Skin of body (tissue), 2 donors: ENCODE data around the gene SSPN. TPM values are rescaled to one million over a fixed set of nuclear protein-coding genes. Genes with fewer than 3 reads are reported as not detected.
A peak's percentile ranks its signal among the peaks of the same experiment; 100 is the strongest.

Experiments
- DNase-seq: peaks from one replicate; lab custom pipeline; 2025; lab: John Stamatoyannopoulos, UW
- total RNA-seq: library from RNA; depleted of rRNA; stranded (reverse); fragments of >200 nt; gene quantifications from one replicate; pipeline ENCODE4 v1.2.3, GENCODE V29; 2014

SSPN gene
- total RNA-seq, 1 donor from 2014 or later, result 30.6 TPM

- no peak for DNase-seq
Observed at GRCh38 chr12:26255893-26256645, 60.7 kb downstream of the SSPN start.

DNA sequence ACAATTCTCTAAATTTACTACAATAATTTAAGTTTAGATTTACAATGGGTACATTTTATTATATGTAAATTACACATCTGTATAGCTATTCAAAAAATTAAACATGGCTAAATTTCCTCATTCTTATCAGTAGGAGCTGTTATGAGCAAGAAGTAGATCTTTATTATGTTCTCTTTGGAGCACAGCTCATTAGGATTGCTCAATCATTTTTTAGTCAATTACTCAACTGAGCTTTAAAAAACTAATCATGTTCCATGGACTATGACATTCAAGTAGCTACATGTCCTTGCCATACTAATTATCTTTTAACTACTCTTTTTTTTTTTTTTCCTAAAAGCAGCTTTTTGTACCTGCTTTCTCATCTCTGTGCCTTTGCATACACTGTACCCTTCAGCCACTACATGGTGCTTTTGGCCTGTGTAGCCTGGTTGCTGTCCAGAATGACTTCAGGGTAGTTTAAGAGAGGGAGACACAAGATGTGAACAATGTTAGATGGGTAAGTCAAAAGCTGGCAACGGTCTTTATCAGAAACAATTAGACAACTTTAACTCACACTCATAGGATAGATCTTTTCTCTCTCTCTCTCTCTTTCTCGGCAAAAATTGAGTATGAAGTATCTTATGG lies 69.0 kb downstream of the SSPN start:
- DNase-seq, result no peak

DNA sequence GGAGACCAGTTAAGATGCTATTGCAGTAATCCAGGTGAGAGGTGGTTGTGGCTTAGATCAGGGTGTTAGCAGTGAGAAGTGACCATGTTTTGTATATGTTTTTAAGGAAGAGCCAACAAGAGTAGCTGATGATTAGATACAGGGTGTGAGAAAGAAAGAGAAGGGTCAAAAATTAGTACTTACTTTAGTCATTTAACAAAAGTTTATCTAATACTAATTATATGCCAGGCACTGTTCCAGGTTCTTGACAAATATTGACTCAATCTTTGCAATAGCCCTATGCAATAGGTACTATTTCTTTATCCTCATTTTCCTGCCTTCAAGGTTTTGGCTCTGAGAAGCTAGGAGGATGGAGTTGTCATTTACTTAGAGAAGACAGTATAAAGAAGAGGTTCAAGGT lies 70.2 kb downstream of the SSPN start:
- no peak for DNase-seq

- DNase-seq, result no peak
Observed at GRCh38 chr12:26266881-26267280, 71.5 kb downstream of the SSPN start.

DNA sequence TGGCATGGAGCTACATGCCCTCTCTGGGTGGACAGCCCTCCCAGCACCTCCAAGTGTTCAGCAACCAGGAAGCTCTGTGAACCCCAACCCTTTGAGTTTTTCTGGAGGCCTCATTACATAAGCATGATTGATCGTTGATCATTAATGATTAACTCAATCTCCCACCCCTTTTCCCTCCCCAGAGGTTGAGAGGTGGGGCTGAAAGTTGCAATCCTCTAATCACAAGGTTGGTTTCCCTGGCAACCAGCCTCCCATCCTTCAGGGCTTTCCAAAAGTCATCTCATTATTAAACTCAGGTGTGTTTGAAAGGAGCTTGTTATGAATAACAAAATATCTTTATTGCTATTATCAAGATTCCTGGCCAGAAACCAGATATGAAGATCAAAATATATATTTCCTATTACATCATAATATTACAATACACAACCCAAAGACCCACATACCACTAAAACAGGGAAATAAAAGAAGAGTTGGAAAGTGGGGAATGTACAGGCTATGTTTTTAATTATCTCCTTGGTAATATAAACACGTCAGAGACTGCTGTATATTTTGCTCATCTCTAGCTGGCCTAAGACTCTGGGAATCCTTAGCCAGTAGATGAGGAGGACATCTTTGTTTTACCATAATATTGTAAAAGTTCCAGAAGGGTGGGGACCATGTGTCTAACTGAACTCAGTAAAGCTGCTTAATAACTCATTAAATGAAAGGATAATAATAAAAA lies 73.6 kb downstream of the SSPN start:
- DNase-seq, result peak; percentile 74

GRCh38 chr12:26269562-26270284 lies 74.3 kb downstream of the SSPN start:
- DNase-seq, result peak; percentile 49

DNA sequence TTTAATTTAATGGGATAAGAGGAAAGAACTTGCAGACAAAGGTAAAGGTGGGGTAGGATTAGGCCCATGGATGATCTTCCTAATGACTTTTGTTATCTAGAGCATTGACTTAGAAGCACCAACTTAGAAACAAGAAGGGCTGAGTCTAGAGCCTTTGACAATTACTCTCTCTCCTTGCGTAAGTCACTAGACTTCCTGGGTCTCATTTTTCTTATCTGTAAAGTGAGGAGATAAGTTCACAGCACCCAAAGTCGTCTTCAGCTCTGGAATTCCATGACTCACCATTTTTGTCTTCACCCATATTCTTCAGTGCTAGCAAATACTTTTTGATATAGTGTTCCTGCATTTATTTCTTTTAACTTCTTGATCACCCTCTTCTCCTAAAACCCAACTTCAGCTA lies 75.7 kb downstream of the SSPN start:
- no peak for DNase-seq

GRCh38 chr12:26271889-26272492 lies 76.6 kb downstream of the SSPN start:
- DNase-seq, result peak; percentile 87

DNA sequence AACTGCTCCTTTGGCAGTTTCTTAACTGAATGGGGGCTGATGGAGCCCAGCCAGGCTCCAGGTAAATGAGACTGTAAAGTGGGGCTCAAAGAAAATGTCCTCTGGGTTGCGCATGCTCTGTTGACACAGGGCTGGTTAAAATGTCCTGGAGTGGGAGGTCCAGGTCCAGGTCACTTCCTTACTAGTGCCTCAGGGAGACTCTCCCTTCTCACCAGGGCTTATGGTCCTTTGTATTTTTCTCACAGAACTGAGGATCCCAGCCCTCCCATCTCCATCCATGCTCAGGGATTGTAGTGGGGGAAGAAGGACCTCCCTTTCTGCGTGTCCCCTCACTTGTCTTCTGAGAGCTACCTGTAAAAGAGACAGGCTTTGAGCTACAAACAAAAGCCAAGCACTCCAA lies 77.5 kb downstream of the SSPN start:
- DNase-seq, result no peak

DNA sequence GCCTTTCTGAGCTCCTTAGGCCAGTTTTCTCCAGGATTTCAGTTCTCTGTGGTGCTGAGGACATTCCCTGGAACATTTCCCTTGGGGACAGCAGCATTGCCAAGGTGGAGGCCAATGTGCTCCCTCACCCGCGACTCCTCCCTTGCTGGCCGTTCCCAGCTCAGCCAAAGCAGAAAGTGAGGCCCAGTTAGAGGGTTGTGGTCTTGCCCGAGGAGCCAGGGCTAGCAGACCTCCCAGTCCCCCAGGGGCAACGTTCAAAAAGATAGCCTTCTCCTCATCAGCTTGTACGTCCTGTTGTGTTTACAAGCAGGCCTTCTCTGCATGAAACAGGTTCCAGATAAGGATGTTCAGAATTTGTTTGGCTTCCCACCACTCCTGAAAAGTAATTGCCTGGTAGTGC lies 78.4 kb downstream of the SSPN start:
- no peak for DNase-seq

DNA sequence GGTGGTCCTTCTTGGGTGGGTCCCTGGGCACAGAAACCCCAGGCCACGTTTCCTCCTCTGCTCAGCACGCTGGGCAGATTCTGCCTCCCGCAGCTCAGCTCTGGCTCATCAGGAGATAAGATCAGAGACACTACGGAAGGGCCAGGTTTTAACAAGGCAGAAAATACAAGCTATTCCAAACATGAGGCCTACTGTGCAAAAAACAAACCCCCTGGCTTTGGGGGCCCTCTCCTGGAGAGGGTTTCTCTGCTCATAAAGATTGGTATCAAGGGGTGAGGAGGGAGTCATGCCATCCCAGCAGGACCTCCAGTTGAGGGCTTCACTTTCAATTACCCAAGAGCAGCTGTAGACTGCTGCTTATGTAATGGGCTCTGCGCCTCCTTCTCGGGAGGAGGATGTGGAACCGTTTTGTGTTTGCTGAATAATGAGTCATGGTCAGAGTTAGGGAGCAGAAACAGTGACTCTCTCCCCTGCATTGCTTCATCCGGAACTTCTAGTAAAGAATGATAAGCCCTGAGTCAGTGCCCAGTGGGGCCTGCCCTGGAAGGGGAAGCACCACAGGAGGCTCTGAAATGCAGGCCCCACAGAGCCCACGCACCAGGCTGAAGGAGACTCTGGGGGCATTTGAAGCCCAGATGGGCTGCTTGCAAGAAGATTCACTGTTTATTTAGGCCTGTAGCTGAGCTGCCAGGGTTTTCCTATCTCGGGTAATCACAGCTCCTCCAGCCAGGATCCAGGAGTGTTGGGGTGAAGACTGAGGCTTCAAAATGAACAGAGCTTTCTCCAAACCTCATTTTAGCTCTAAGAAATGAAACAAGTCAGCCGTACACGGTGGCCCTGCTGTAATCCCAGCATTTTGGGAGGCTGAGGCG lies 79.3 kb downstream of the SSPN start:
- DNase-seq, result peak; percentile 84

DNA sequence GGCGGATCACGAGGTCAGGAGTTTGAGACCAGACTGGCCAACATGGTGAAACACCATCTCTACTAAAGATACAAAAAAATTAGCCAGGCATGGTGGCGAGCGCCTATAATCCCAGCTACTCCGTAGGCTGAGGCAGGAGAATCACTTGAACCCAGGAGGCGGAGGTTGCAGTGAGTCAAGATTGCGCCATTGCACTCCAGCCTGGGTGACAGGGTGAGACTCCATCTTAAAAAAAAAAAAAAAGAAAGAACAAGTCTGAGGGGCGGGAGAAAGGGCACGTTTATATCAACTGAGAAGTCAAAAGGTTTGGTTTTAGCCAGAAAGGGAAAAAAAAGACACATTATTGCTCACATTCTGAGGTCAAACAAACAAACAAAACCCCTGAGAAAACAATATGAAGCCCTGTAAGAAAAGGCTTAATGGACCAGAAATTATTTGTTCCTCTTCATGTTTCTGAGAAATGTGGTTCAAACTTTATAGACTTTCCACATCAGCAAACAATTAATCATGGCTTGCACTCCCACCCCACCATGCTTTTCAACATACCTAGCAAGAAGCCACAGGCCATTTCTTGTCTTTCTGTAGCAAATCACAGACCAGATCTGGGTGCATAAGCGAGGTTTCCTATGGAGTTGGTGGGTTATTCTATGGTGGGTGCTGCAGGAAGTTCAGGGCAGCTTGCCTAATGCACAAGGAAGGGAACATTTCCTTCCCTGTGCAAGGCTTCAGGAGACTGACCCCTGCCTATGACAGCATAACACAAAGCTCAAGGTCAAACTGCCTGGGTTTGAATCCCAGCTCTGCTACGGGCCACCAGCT lies 80.1 kb downstream of the SSPN start:
- DNase-seq, result peak; percentile 8

DNA sequence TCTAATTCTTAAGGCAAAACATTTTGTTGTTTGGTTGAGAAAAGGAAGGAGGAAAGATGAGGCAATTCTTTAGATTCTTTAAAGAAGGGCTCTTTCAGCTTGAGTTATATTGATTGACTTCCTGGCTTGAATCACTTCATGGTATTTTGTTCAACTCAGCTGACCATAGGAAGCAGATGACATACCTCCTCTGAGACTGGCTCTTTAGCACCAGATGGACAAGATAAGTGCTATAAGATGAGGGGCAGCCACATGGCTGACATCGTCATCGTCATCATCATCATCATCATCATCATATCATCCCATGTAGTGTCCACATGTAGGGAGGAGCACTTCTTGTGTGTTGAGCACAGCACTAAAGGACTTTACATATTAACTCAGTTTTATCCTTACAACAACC lies 81.3 kb downstream of the SSPN start:
- DNase-seq, result no peak

DNA sequence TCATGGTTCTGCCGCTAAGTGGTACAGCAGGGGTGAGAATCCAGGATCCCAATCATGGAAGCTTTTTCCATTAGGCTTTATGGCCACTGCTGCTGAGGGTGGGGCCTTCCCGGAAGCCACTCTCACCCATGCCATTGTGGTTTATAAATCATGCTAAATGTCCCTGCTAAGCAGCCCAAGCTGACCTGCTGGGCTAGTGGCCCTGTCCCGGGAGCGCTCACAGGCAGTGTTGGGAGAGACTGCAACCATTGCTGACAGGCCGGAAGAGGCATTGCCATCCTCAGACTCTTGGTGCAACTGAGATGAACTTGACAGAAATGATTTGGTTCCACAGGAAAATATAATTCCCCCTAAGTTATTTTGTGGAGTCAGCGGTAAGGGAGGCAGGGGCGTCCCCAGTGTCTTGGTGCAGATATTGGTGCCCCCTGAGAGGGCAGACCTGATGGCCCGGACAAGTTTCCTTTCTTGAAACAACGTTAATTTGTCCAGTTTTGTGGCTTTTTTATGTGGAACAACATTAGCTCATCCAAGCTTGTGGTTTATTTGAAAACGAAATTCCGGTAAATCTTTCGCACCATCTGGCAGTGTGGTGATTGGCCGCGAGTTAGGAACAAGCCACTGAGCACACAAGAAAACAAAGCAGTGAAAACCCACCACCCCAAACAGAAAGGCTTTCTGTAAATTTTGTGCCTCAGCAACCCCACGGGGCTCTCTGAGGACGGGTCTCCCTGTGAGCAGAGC lies 82.3 kb downstream of the SSPN start:
- DNase-seq, result no peak

DNA sequence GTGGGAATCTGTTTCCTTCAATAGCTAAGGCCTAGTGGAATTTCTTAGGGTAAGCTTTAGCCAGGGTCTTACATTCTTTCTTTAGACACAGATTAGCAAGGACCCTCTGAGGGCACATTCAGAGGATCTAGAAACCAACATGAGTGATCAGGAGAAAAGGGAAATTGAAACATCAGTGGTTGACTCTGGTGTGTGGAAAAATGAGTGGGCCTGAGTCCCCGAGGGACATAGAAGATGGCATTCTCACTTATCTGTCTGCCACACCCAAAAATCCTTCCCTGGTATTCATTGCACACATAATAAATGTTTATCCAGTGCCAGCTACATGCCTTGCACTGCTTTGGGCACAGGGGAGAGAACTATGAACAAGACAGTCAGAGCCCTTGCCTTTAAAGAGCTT lies 82.9 kb downstream of the SSPN start:
- DNase-seq, result no peak

GRCh38 chr12:26278666-26279065 lies 83.3 kb downstream of the SSPN start:
- no peak for DNase-seq

DNA sequence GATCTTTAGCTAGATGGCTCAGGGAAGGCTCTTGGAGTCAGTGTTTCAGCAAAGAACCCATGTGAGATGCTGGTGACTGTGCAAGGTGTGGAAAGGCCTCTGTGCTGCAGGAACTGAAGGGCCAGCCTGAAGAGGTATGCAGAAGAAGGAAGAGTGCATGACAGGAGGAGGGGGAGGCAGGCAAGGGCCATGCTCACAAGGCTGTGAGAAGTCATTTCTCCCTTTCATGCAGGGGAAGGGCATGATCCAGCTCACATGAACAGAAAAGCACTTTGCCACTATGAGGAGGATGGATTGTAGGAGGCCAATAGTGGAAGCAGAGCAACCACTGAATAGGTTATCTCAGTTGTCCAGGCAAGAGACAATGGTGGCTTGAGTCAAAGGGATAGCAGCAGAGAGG lies 83.7 kb downstream of the SSPN start:
- DNase-seq, result no peak

DNA sequence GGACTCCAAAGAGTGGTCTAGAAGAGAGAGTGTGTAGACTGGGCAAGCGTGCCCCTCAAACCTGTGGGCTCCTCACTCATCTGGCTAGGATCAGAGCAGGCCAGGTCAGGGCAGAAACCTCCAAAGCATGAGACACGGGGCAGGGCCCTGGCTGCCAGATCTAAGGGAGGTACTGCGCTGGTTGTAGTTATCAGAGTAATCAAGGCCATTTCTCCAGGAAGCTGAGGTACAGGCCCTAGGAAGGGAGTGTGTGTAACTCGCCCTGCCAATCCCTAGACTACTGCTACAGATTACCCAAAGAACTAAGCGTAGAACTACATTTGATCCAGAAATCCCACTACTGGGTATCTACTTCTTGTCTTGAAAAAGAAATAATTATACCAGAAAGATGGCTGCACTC lies 84.5 kb downstream of the SSPN start:
- DNase-seq, result no peak

DNA sequence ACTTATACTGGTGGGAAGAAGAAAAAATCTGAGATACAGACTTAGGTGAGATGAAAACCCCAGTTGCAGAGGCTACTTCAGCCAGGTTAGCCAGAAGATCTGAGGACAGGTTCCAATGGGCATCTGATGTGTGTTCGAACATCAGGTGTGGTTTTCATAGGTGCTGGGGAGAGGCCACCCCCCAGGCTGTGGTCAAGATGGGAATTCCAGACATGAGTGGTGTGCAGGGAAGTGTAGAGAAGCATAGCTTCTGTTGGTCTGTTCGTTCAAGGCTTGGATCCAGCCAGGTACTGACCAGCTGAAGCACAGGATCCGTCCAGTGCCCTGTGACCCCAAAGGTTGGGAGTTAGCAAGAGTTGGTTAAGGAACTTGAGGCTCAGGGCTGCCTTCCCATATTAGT lies 85.5 kb downstream of the SSPN start:
- DNase-seq, result no peak
